Ramos (cell line): ENCODE data around the gene HMGCR.

Experiments used
- in situ Hi-C: fragments of 300-500 bp; cut with MboI; formaldehyde crosslinking; loops from one replicate; pipeline ENCODE4 v1.14.3; 2022; ENCODE audit warnings: low sequenced_read_pairs; ENCODE audit not compliant: unreplicated experiment

HMGCR gene

DNA sequence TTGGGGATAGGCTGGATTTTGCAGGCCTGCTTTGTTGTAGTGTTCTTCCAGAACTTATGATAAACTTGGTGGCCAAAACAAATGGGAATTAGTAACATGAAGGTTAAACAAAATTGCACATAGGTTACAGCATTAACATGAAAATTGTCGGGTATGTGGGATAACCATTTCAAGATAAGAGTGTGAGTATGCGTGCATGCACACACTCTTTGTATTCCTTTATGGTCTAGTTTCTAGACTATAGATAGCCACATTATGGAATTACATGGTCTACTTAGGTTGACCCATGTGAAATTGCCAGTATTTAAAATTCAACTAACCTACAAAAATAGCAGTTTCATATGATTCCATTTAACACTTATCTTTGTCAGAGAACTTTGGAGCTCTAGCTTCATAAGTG lies 1.4 kb downstream of the HMGCR start:
- in situ Hi-C loops: no loop called here

DNA sequence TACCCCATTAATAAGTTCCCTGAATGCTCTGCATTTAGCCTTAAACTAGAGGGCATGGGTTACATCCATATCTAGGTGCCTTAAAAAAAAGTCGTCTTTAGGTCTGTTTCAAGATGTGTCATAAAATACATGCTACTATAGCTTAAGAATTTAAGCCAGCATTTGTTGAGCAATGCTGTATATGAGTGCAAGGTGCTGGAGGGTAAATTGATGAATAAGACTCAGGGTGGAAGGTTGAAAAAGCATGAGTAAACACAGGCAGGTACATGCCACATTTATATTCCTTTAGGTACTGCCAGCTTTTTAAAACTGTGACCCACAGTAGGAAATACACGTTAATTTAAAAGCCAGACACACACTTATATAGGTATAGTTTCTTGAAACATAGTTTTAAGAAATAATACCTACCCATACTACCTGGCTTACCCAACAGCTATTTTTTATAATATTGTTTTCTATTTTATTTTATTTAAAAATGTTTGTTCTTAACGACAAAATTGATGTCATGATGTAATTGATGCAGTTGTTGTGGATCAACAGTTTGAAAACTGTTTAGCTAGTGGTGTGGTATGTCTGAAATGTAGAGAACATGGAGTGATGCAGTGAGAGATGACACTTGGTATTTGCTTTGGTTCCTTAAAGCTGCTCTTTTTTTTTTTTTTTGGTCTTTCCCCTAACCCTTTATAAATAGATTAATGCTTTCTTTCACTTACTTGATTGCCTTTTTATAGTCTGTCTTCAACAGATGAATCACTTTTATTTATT lies 3.9 kb downstream of the HMGCR start:
- in situ Hi-C loops: no loop called here

DNA sequence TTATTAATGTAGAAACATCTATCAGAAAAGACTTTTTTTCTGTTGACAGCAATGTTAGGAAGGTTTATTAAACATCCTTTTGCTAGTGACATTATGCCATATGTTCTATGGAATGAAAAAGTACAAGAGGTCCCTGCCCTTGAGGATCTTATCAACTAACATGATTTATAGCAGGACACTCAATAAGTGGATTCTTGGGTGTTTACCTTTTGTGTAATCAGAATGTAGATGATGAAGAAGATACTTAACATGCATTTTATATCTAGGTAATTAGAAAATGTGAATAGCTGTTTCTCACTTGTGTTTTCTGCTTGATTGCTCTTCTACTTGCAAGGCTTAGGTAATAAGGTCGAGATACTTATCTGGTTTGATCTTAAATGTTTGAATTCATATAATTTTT lies 4.9 kb downstream of the HMGCR start:
- in situ Hi-C loops: no loop called here

DNA sequence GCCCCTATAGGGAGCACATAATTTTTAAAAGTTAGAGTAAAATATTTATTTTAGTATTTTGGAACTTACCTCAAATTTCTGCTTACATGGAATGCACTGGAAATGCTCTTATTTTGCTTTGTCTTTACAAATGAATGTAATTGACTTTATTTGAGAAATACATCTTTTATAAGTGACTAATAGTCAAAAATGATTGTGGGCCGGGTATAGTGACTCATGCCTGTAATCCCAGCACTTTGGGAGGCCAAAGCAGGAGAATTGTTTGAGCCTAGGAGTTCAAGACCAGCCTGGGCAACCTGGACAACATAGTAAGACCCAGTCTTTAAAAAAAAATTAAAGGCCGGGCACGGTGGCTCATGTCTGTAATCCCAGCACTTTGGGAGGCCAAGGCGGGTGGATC lies 5.8 kb downstream of the HMGCR start:
- in situ Hi-C loops: no loop called here

DNA sequence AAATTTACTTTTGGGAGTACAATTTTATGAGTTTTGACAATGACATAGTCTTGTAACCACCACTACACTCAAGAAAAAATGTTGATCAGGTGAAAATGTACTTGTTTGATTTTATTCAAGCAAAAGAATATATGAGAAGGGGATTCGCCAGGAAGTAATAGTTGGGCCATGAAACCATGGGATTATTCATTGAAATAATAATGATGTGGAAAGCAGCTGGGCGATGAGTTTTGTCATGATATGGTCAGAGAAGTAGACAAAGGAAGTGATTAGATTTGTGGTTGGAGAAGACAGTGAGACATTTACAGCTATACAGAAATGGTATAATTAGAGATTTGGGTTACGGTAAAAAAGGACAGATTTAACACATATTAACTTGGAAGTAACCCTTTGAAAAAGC lies 11.2 kb downstream of the HMGCR start:
- in situ Hi-C loops: no loop called here

DNA sequence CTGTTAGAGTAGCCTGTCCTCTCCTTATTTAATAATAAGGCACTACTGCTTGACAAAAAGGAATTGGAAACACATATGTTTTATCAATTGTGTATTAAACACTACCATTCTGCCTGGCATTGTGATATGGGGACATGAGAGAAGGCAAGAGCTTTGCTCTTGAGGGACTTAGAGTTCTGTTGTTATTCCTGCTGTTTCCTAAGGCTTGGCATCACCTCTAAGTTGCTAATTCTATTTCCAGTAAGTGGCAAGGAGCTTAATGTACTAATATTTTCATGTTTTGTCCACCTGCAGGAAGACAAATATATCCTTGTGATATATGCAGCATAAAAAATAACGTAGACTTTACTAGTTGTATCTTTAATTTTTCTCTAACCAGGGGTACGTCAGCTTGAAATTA lies 12.6 kb downstream of the HMGCR start:
- in situ Hi-C loops: no loop called here

DNA sequence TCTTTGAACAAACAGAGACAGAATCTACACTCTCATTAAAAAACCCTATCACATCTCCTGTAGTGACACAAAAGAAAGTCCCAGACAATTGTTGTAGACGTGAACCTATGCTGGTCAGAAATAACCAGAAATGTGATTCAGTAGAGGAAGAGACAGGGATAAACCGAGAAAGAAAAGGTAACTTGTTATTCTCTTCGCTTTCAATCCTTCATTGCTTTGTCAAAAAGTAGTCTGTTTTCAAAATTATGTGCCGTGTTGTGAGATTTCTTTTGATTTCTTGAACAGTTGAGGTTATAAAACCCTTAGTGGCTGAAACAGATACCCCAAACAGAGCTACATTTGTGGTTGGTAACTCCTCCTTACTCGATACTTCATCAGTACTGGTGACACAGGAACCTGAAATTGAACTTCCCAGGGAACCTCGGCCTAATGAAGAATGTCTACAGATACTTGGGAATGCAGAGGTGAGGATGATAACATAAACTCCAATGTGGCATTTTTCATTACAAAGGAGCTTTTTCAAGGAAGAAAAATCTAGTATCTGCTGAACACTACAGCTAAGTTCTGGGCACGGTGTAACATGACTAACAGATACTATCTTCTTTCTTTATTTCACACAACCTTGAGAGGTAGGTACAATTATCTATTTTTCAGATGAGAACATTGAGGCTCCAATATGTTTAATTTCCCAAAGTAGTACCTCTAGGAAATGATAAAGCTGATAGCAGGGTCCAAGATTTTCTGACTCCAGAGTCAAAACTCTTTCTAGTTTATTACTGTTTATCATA lies 14.3 kb downstream of the HMGCR start:
- in situ Hi-C loops: no loop called here

DNA sequence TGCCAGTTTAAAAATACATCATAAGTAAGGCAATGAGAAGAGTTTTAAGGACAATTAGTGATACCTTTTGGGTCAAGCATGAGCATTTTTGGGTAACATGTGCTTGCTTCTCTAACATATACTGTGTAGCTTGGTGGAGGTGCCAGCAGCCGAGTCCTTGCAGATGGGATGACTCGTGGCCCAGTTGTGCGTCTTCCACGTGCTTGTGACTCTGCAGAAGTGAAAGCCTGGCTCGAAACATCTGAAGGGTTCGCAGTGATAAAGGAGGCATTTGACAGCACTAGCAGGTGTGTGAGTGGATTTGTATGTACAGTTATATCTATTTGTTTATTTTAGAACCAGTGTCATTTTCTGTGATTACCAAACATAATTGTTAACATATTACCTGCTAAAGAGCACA lies 18.2 kb downstream of the HMGCR start:
- in situ Hi-C loops: no loop called here

DNA sequence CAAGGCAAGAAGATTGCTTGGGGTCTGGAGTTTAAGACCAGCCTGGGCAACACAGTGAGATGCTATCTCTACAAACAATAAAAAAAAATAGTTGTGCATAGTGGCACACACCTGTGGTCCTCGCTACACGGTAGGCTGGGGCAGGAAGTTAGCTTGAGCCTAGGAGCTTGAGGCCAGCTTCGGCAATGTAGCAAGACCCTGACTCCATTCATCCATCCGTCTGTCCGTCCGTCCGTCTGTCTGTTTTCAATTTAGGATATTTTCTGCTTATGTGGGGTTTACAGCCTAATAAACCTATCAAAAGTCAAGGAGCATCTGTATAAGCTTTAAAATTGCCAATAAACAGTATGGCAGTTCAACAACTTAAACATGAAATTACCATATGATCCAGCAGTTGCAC lies 19.7 kb downstream of the HMGCR start:
- in situ Hi-C loops: no loop called here

DNA sequence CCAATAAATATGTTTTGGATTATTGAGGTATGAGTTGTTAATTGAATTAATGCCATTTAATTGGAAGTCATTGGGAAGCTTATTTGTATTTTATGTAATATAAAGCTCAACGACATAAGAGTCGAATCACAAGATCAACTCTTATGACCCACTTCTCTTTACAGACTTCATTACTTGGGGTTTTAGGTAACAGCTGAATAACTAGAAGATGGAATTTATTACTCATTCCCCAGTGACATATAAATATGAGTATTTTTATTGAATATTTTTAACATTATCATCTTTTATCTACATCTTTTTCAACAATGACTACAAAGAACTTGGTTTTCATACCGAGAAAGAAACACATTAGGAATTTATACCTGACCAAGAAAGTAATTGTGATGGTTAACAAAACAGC lies 21.1 kb downstream of the HMGCR start:
- in situ Hi-C loops: no loop called here

DNA sequence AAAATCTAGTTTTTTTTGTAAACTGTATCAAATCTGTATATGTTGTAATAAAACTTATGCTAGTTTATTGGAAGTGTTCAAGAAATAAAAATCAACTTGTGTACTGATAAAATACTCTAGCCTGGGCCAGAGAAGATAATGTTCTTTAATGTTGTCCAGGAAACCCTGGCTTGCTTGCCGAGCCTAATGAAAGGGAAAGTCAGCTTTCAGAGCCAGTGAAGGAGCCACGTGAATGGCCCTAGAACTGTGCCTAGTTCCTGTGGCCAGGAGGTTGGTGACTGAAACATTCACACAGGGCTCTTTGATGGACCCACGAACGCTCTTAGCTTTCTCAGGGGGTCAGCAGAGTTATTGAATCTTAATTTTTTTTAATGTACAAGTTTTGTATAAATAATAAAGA lies 24.3 kb downstream of the HMGCR start:
- in situ Hi-C loops: no loop called here

DNA sequence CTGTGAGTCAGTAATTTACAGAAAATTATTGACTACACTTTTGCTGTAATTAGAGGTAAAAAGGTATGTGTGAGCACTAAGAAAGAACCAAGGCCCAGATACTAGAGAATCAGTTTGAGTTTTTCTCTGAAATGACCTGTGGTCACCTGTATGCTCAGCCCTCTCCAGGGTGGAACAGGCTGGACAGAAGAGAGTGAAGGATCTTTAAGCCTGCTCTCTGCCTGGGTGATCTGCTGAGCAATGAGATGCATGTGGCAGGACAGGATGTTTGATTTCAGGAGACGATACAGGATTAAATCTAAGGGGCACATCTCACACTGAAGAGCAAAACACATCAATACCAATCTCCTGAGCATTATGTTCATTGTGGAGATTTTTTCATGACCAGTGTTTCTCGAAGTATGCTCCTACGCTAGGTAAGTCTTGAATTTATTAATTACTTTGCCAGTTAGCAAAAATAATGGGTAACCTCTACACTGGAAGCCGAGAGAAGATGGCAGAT lies 25.5 kb downstream of the HMGCR start:
- in situ Hi-C loops: no loop called here

DNA sequence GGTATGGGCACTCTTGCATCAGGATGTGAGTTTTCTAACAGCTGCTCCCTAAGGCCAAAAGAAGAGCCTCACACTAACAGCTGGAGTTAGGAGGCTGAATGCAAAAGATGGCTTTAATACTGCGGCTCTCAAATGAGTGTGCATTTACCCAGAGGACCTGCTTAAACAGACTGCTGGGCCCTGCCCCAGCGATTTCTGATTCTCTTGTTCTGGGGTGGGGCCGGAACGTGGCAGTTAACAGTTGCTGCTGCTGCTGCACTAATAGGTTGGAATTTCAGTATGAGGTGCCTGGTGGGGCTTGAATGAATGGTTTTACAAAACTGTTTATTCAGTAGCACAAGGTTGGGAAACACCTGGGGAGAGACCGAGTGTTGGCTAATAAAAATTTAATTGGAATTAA lies 26.1 kb downstream of the HMGCR start:
- in situ Hi-C loops: no loop called here

DNA sequence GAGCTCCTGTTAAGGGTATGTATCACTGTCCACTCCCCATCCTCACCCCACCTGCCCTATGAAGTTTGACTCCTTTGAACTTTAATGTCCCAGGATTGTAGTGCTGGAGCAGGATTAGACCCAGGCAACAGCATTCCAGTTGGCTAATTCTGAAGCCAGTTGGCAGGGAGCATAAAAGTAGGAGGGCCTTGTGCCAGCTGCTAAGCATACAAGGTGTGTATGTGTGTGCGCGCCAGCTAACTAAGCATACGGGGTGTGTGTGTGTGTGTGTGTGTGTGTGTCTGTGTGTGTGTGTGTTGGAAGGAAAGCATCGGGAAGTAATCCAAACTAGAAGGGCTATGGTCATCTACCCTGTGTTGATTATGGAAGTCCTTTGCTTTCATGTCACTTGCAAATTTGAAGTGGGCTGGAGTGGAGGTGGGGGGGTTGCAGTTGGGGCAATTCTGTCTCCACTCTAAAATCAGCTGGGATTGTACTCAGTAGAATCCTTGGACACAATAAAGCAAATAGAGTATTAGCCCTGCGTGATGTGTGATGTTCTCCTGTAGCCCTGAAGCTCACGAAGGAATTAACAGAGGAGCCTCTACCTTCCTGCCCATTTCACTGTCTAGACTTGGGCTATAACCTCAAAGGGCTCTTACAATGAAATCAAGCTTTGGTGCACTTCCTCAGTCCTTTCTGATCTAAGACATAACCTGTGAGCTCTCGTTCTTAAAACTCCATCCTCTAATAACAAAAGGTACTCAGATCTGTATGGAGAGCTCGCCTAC lies 26.9 kb downstream of the HMGCR start:
- in situ Hi-C loops: no loop called here

DNA sequence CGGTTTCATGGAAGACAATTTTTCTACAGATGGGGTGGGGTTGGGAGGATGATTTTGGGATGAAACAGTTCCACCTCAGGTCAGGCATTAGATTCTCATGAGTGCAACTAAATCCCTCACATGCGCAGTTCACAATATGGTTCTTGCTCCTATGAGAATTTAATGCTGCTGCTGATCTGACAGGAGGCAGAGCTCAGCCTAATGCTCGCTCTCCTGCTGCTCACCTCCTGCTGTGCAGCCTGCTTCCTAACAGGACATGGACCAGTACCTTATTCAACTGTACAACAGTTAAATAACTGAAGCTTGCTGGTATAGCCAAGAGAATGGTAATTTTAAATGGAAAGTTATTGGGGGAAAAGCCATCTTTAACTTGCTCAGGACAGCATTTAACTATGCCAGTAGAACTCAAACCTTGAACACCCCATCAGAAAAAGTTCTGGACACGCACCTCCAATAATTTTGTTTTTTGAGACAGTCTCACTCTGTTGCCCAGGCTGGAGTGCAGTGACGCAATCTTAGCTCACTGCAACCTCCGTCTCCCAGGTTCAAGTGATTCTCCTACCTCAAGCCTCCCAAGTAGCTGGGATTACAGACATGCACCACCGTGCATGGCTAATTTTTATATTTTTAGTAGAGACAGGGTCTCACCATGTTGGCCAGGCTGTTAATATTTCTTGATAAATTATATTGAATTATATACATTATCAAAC lies 27.7 kb downstream of the HMGCR start:
- in situ Hi-C loops: no loop called here

DNA sequence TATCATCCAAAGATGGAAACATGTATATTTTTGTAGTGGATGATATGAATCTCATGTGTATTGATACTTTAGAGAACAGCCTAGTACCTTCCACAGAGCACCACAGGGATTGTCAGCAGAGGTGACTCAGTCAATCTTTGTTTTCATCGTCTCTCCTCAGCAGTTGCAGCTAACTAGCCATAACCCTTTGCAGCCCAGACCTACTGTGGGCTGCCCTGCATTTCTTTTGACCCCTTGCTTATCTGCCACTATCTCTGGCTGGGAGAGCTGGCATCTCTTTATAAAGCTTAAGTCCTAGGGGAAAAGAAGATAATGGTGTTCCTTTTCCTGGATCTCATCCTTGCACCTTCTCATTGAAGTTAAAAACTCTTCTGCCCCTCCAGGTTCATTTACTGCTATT lies 28.7 kb downstream of the HMGCR start:
- in situ Hi-C loops: no loop called here

DNA sequence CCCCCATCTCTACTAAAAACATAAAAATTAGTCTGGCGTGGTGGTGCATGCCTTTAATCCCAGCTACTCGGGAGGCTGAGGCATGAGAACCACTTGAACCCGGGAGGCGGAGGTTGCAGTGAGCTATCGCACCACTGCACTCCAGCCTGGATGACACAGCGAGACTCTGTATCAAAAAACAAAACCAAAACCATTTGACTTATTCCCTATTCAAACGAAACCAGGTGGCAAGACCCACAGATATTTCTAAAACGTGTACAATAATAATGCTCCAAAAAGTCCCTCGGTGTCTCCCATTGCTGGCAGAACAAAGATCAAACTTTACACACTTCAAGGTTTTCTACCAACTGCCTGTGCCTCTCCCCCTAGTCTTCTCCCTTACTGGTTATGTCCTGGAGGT lies 29.8 kb downstream of the HMGCR start:
- in situ Hi-C loops: no loop called here

DNA sequence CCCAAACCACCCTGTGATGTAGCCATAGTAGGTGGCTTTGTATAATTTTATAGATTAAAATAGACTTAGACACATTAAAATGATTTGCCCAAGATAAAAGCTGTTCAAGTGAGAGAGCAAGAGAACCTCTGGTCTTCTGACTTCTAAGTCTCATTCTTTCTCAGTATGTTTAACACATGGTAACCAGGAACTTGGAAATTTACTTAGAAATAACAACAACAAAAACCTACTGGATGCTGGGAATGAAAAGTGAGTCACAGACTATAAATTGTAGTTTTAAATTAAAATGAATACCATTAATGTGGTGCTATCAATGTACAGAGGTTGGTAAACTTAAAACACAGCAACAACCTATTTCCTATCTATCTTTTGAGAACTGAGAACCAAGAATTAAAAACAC lies 30.4 kb downstream of the HMGCR start:
- in situ Hi-C loops: no loop called here

DNA sequence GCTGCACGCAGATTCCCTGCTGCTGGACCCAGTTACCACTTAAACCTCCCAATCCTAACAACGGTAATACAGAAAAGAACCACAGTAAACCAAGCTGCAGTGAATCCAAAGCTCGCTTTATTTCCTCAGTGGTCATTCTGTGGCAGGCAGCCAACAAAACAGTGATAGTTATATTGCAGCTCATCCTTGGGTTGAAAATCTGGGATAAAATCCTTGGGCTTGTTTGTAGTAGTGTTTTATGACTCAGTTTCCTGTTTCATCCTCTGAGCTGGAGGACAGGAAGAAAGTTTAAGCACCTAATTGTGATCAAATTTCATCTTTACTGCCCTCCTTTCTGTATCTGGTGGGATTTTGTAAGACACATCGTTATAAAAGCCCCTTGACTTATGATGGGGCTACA lies 31.4 kb downstream of the HMGCR start:
- in situ Hi-C loops: no loop called here

DNA sequence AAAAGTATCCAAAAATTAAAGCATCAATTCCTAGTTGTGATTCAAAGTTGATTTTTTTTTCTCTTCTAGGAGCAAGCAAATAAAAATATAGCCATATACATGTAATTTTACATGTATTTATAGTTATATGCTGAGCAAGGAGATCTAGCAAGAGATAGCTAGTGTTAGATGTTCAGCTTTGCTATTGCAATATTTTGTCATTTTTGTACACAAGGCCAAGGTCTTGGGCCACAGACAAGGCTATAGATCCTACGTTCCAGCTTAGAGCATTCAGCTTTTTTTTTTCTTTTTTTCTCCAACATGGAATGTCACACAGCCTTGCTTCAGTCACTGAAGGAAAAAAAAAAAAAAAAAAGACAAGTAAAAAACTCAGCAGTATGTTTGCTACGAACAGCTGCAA lies 36.8 kb downstream of the HMGCR start:
- in situ Hi-C loops: no loop called here
